CD14-positive monocyte (primary cell): ENCODE measurements around the gene TMEM116. TPM values are rescaled to one million over a fixed set of nuclear protein-coding genes. Genes with fewer than 3 reads are reported as not detected.
A peak's percentile ranks its signal among the peaks of the same experiment; 100 is the strongest.

ENCODE experiments used
- DNase-seq, 3 donors: peaks; one replicate each; pipeline ENCODE4 v3.0.0-alpha.2; 2011 to 2022
- H2AFZ ChIP-seq: 2 replicates; pipeline ENCODE4 v1.6.0; 2012; ENCODE audit warnings: mild to moderate bottlenecking, low read depth, low read length, inconsistent platforms; ENCODE audit not compliant: insufficient read depth, poor library complexity, severe bottlenecking
- H3K27ac ChIP-seq, 2 donors: 1 replicate in 1 of 2; 2 replicates in 1 of 2; pipeline ENCODE4 v1.5.1; 2012 to 2013; ENCODE audit warnings: low read length in 2 of 2, control low read depth in 1 of 2, inconsistent platforms in 1 of 2, low read depth in 1 of 2, mild to moderate bottlenecking in 1 of 2
- H3K27me3 ChIP-seq, 2 donors: one replicate each; pipeline versions ENCODE4 v1.6.0 to v1.6.1; 2011 to 2013; ENCODE audit warnings: low read length in 2 of 2; ENCODE audit not compliant: control insufficient read depth in 2 of 2, insufficient read depth in 2 of 2
- H3K36me3 ChIP-seq, 2 donors: replicated peaks in 1 of 2; 1 replicate in 1 of 2; 2 replicates in 1 of 2; pipeline versions ENCODE4 v1.5.1 to v1.6.1; 2012 to 2013; ENCODE audit warnings: low read length in 2 of 2, control low read depth in 1 of 2, inconsistent platforms in 1 of 2, mild to moderate bottlenecking in 1 of 2; ENCODE audit not compliant: insufficient read depth in 2 of 2, control insufficient read depth in 1 of 2
- H3K4me1 ChIP-seq, 2 donors: 1 replicate in 1 of 2; 2 replicates in 1 of 2; pipeline versions ENCODE4 v1.5.1 to v1.6.1; 2012 to 2013; ENCODE audit warnings: low read length in 2 of 2, control low read depth in 1 of 2, inconsistent platforms in 1 of 2, mild to moderate bottlenecking in 1 of 2, moderate library complexity in 1 of 2; ENCODE audit not compliant: insufficient read depth in 2 of 2, control insufficient read depth in 1 of 2
- H3K4me2 ChIP-seq: replicated peaks from 2 replicates; pipeline ENCODE3; 2012; ENCODE audit warnings: low read length, moderate library complexity, mild to moderate bottlenecking; ENCODE audit not compliant: poor library complexity, severe bottlenecking; ENCODE audit errors: extremely low read depth
- H3K4me3 ChIP-seq, 3 experiments: fragments of 200-600 bp in 1 of 3; sonication (generic) in 1 of 3; replicated peaks in 1 of 3; 1 replicate in 2 of 3; 2 replicates in 1 of 3; pipeline ENCODE4 v1.5.1; 2011 to 2013; ENCODE audit warnings: low read length in 3 of 3, mild to moderate bottlenecking in 3 of 3, control low read depth in 2 of 3, low read depth in 2 of 3, inconsistent platforms in 1 of 3, moderate library complexity in 1 of 3
- H3K79me2 ChIP-seq: 2 replicates; pipeline ENCODE4 v1.6.0; 2012; ENCODE audit warnings: mild to moderate bottlenecking, control low read depth, inconsistent platforms, low read length, moderate library complexity; ENCODE audit not compliant: insufficient read depth
- H3K9ac ChIP-seq: 2 replicates; pipeline ENCODE4 v1.6.0; 2017; ENCODE audit warnings: low read length, mild to moderate bottlenecking; ENCODE audit not compliant: insufficient read depth, poor library complexity, severe bottlenecking
- H3K9me3 ChIP-seq, 2 donors: replicated peaks in 1 of 2; 1 replicate in 1 of 2; 2 replicates in 1 of 2; pipeline versions ENCODE4 v1.5.1 to v1.6.1; 2012 to 2013; ENCODE audit warnings: low read length in 2 of 2, control low read depth in 1 of 2; ENCODE audit not compliant: control insufficient read depth in 1 of 2, insufficient read depth in 1 of 2
- H4K20me1 ChIP-seq: 2 replicates; pipeline ENCODE4 v1.6.0; 2012; ENCODE audit warnings: mild to moderate bottlenecking, low read length, control low read depth, moderate library complexity; ENCODE audit not compliant: insufficient read depth
- H3K27ac Mint-ChIP-seq, 7 donors: one replicate each; pipeline ENCODE4 v1.8.0; 2020; ENCODE audit warnings: mild to moderate bottlenecking in 7 of 7, mixed read lengths in 7 of 7, moderate library complexity in 6 of 7, inconsistent platforms in 2 of 7
- H3K27me3 Mint-ChIP-seq, 3 donors: one replicate each; pipeline ENCODE4 v1.8.0; 2021 to 2022; ENCODE audit warnings: low read depth in 3 of 3, mild to moderate bottlenecking in 3 of 3, mixed read lengths in 3 of 3, moderate library complexity in 3 of 3, inconsistent platforms in 1 of 3
- H3K36me3 Mint-ChIP-seq, 2 donors: one replicate each; pipeline ENCODE4 v1.8.0; 2020; ENCODE audit warnings: mixed read lengths in 2 of 2, inconsistent platforms in 1 of 2, mild to moderate bottlenecking in 1 of 2
- H3K4me1 Mint-ChIP-seq: one replicate; pipeline ENCODE4 v1.8.0; 2020; ENCODE audit warnings: mild to moderate bottlenecking, mixed read lengths
- H3K4me3 Mint-ChIP-seq, 2 donors: one replicate each; pipeline ENCODE4 v1.8.0; 2020; ENCODE audit warnings: mild to moderate bottlenecking in 2 of 2, mixed read lengths in 2 of 2, moderate library complexity in 1 of 2
- H3K9me3 Mint-ChIP-seq, 7 donors: one replicate each; pipeline ENCODE4 v1.8.0; 2020 to 2022; ENCODE audit warnings: mixed read lengths in 7 of 7, mild to moderate bottlenecking in 6 of 7, moderate library complexity in 6 of 7, inconsistent platforms in 2 of 7
- WGBS: methylation state at CpG from one replicate; pipeline ENCODE4 v1.1.5; 2013; ENCODE audit warnings: missing lambda C conversion rate; ENCODE audit not compliant: insufficient coverage; 5-methylcytosine and 5-hydroxymethylcytosine counted together
- intact Hi-C, 2 donors: fragments of 100-400 bp; cut with micrococcal nuclease; formaldehyde crosslinking; loops; one replicate each; pipeline versions ENCODE4 v1.15.0 to v1.15.1; 2023
- polyA plus RNA-seq, 3 donors: library from polyadenylated mRNA; depleted of rRNA in 1 of 3; unstranded in 2 of 3; stranded (reverse) in 1 of 3; fragments of 300-500 nt in 2 of 3; fragments of >200 nt in 1 of 3; fragmentation: Illumina TruSeq in 2 of 3; gene quantifications; 1 replicate in 2 of 3; 2 replicates in 1 of 3; pipeline ENCODE4 v1.2.3, GENCODE V29; 2012 to 2021
- TF ChIP-seq, protein P1 (sequence below): fragments of 200-600 bp; IDR thresholded peaks from one replicate; pipeline ENCODE4 v1.8.0; 2022; ENCODE audit warnings: antibody characterized with exemption, mild to moderate bottlenecking

The TMEM116 gene
- polyA plus RNA-seq, 3 donors, result 5.6 to 11.6 (median 8.3) TPM

GRCh38 chr12:112035219-112035785 is 22.3 kb upstream of the TMEM116 start:
- H3K27me3 Mint-ChIP-seq, result no peaks in the 10 kb centered on the region
- no peaks in the 10 kb centered on the region for H4K20me1 ChIP-seq
- peaks cover 0 to 2% (median 0%) of the 10 kb centered on the region in 7 donors for H3K9me3 Mint-ChIP-seq
- H3K9ac ChIP-seq, result no peak overlapping the region
- no peak overlapping the region for H3K4me3 ChIP-seq
- no peak overlapping the region for H3K27ac ChIP-seq
- TF ChIP-seq, protein P1, sequence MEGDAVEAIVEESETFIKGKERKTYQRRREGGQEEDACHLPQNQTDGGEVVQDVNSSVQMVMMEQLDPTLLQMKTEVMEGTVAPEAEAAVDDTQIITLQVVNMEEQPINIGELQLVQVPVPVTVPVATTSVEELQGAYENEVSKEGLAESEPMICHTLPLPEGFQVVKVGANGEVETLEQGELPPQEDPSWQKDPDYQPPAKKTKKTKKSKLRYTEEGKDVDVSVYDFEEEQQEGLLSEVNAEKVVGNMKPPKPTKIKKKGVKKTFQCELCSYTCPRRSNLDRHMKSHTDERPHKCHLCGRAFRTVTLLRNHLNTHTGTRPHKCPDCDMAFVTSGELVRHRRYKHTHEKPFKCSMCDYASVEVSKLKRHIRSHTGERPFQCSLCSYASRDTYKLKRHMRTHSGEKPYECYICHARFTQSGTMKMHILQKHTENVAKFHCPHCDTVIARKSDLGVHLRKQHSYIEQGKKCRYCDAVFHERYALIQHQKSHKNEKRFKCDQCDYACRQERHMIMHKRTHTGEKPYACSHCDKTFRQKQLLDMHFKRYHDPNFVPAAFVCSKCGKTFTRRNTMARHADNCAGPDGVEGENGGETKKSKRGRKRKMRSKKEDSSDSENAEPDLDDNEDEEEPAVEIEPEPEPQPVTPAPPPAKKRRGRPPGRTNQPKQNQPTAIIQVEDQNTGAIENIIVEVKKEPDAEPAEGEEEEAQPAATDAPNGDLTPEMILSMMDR, result no peak
- no peaks in the 10 kb centered on the region for H3K79me2 ChIP-seq
- H3K4me3 Mint-ChIP-seq, result no peak overlapping the region
- intact Hi-C loops, result no loop called here
- WGBS, result no CpG with 5 or more reads among the region's 4 CpGs
- H3K4me1 Mint-ChIP-seq, result no peaks in the 10 kb centered on the region
- no peak overlapping the region for H3K4me2 ChIP-seq
- no peak for DNase-seq
- no peak overlapping the region for H2AFZ ChIP-seq
- H3K9me3 ChIP-seq, result no peaks in the 10 kb centered on the region
- no peaks in the 10 kb centered on the region for H3K4me1 ChIP-seq
- H3K27ac Mint-ChIP-seq, result peak overlapping the region in 2 of 7 donors; percentile 5 to 54
- peaks cover 72 to 89% of the 10 kb centered on the region in 2 donors for H3K36me3 Mint-ChIP-seq
- H3K27me3 ChIP-seq, result no peaks in the 10 kb centered on the region
- peaks cover 75 to 94% of the 10 kb centered on the region in 2 donors for H3K36me3 ChIP-seq

- peaks cover 52 to 82% of the 10 kb centered on the region in 2 donors for H3K36me3 ChIP-seq
Measured at GRCh38 chr12:112032292-112032691, 19.3 kb upstream of the TMEM116 start.

More at GRCh38 chr12:112032292-112032691, 19.3 kb upstream of the TMEM116 start:
- no peak overlapping the region for H3K9ac ChIP-seq
- peaks cover 4% of the 10 kb centered on the region for H4K20me1 ChIP-seq
- Mint-ChIP-seq H3K9me3 (peaks cover 0 to 2% (median 0%) of the 10 kb centered on the region in 7 donors), H3K27me3 (no peaks in the 10 kb centered on the region), H3K36me3 (peaks cover 62 to 86% of the 10 kb centered on the region in 2 donors), H3K27ac (no peak overlapping the region), H3K4me1 (peaks cover 11% of the 10 kb centered on the region), H3K4me3 (no peak overlapping the region)
- H3K27ac ChIP-seq, result peak overlapping the region in 1 of 2 donors; percentile 17
- no peaks in the 10 kb centered on the region for H3K27me3 ChIP-seq
- H2AFZ ChIP-seq, result no peak overlapping the region
- no peaks in the 10 kb centered on the region for H3K9me3 ChIP-seq
- H3K79me2 ChIP-seq, result peaks cover 9% of the 10 kb centered on the region
- intact Hi-C loops, result no loop called here
- no peak overlapping the region for H3K4me2 ChIP-seq
- no peak for DNase-seq
- peaks cover 10 to 11% of the 10 kb centered on the region in 2 donors for H3K4me1 ChIP-seq
- 83% methylated on average over 1 of the region's 5 CpGs for WGBS
- no peak overlapping the region for H3K4me3 ChIP-seq
- TF ChIP-seq, protein P1, result no peak
